Measurements from ENCODE around the gene CUEDC2. TPM values are rescaled to one million over a fixed set of nuclear protein-coding genes. Genes with fewer than 3 reads are reported as not detected.

Gene CUEDC2
- total and polyA plus RNA-seq, 10 of the 15 experiments (the other 5 are each of a cell fraction or from before 2014, with no cell fraction given): 20.4 to 121 (median 75.0) TPM

- peak overlapping the region; percentile 64 for H3K4me2 ChIP-seq (ENCODE audit: control insufficient read depth, insufficient read depth)
- no peaks in the 10 kb centered on the region for H4K20me1 ChIP-seq (ENCODE audit: control insufficient read depth, insufficient read depth)
- ChIA-PET POLR2A (interaction anchor here (0.5 to 6.1 kb wide), 18 partner anchors 11 to 1141 kb away, joined by 3 to 44 read pairs (median 4); partner anchors contain the start of genes ACTR1A, C10orf95, CUEDC2 and FBXL15), SMC1A (ENCODE audit: uncharacterized antibody, unreplicated experiment) (interaction anchor here (0.6 to 3.8 kb wide), 4 partner anchors 11 to 205 kb away, joined by 3 to 23 read pairs (median 4); partner anchors contain the start of gene FBXL15), CTCF (interaction anchor here (0.7 to 12.1 kb wide), 9 partner anchors 9 to 376 kb away, joined by 3 to 90 read pairs (median 16); partner anchors contain the start of gene FBXL15), RAD21 (ENCODE audit: unreplicated experiment) (interaction anchor here (0.7 to 5.8 kb wide), 8 partner anchors 9 to 189 kb away, joined by 3 to 33 read pairs (median 3); partner anchors contain the start of genes C10orf95 and GBF1)
- H3K9me3 ChIP-seq (replicated peaks; ENCODE audit: control insufficient read depth, insufficient read depth, low read length): no peaks in the 10 kb centered on the region; the same call in 2 of the 3 replicates
- H3K79me2 ChIP-seq (ENCODE audit: control insufficient read depth, insufficient read depth, low read length): peaks cover 53% of the 10 kb centered on the region
- no peaks in the 10 kb centered on the region for H3K27me3 ChIP-seq (replicated peaks in 1 of 2; ENCODE audit: control insufficient read depth in 2 of 2, insufficient read depth in 2 of 2, low read length in 1 of 2)
- peak overlapping the region; percentile 93 for H3K27ac ChIP-seq (ENCODE audit: control insufficient read depth, insufficient read depth)
- H2AFZ ChIP-seq (ENCODE audit: control insufficient read depth, low read depth, low read length): peak overlapping the region; percentile 62
- DNase-seq (ENCODE audit: low read depth, low spot score) (no peak), ATAC-seq (peak; percentile 9), FAIRE-seq (no peak)
- in situ Hi-C loops (cut with MboI) (no loop called here), intact Hi-C loops (cut with micrococcal nuclease; ENCODE audit: unreplicated experiment) (loop anchor here (1.0 to 10.0 kb wide), 6 partner anchors 26 to 250 kb away; partner anchors contain the start of genes SUFU and TRIM8)
- H3K9ac ChIP-seq (ENCODE audit: control insufficient read depth, insufficient read depth, low read length): peak overlapping the region; percentile 99
- H3K4me3 ChIP-seq: peak overlapping the region; percentile 100
- peaks cover 9 to 18% of the 10 kb centered on the region in 2 experiments for H3K36me3 ChIP-seq (ENCODE audit: control insufficient read depth in 2 of 2, insufficient read depth in 2 of 2, low read length in 1 of 2)
- no TSS peak for BruUV-seq (replicated peaks)
- under 1% methylated on average over 35 of the region's 35 CpGs for WGBS (ENCODE audit: insufficient coverage, insufficient replicate concordance, low lambda C conversion rate, missing lambda C conversion rate)
- peaks cover 21% of the 10 kb centered on the region for H3K4me1 ChIP-seq (ENCODE audit: control insufficient read depth, insufficient read depth, low read length)
- no peak for TF ChIP-seq MYB (IDR thresholded peaks at IDR 0.05; ENCODE audit: borderline replicate concordance, low read depth, low read length)
- no peak for TF ChIP-seq TBL1XR1 (IDR thresholded peaks at IDR 0.05; ENCODE audit: low read depth, low read length)
- no peak for TF ChIP-seq PAX5 (IDR thresholded peaks at IDR 0.05; ENCODE audit: borderline replicate concordance, low read depth, low read length)
- no peak; the same call in 1 of the 2 replicates for TF ChIP-seq NBN (IDR thresholded peaks at IDR 0.05)
- TF ChIP-seq ATF3 (IDR thresholded peaks at IDR 0.05; ENCODE audit: borderline replicate concordance, extremely low read depth, low read depth, low read length): no peak
- no peak; the same call in 1 of the 2 replicates for TF ChIP-seq GATAD2B (conservative IDR thresholded peaks at IDR 0.05; ENCODE audit: low read depth)
- no peak for TF ChIP-seq KAT2A (conservative IDR thresholded peaks at IDR 0.05; ENCODE audit: control insufficient read depth, low read depth, low read length)
- no peak for TF ChIP-seq ASH2L (IDR thresholded peaks at IDR 0.05; ENCODE audit: borderline replicate concordance, low read depth)
- peak; percentile 42; the same call in 1 of the 2 replicates for TF ChIP-seq LARP7 (IDR thresholded peaks at IDR 0.05)
- no peak for TF ChIP-seq NR2C1 (IDR thresholded peaks at IDR 0.05)
- TF ChIP-seq PAX8 (IDR thresholded peaks at IDR 0.05): no peak
- TF ChIP-seq IKZF1 (conservative IDR thresholded peaks at IDR 0.05): no peak
- no peak for TF ChIP-seq ESRRA (IDR thresholded peaks at IDR 0.05; ENCODE audit: low read length)
- peak; percentile 7 for TF ChIP-seq MYC (IDR thresholded peaks at IDR 0.05; ENCODE audit: insufficient read depth, insufficient read length, insufficient replicate concordance, low read length, severe bottlenecking)
- no peak for TF ChIP-seq RBBP5 (conservative IDR thresholded peaks at IDR 0.05)
- peak in 1 of 2 experiments; percentile 20; a peak in 1 of 4 replicates for TF ChIP-seq ETV6 (conservative IDR thresholded peaks at IDR 0.05 in 1 of 2, IDR thresholded peaks at IDR 0.05 in 1 of 2; ENCODE audit: borderline replicate concordance in 1 of 2, low read depth in 1 of 2)
- TF ChIP-seq POLR2AphosphoS5 (IDR thresholded peaks at IDR 0.05; ENCODE audit: low read length): peak; percentile 89
- TF ChIP-seq SREBF1 (IDR thresholded peaks at IDR 0.05; ENCODE audit: low read length): no peak
- TF ChIP-seq SPI1 (IDR thresholded peaks at IDR 0.05; ENCODE audit: borderline replicate concordance, insufficient read depth, low read depth, low read length): no peak
- TF ChIP-seq KDM1A (IDR thresholded peaks at IDR 0.05; ENCODE audit: borderline replicate concordance): no peak
- 0 out of 2 replicates have a peak, but pooled peaks have one; percentile 40 for TF ChIP-seq TAF1 (IDR thresholded peaks at IDR 0.05; ENCODE audit: borderline replicate concordance, low read depth, low read length)
- TF ChIP-seq NFIC (IDR thresholded peaks at IDR 0.05; ENCODE audit: low read depth, low read length): no peak
These were observed 37.5 kb downstream of the CUEDC2 start for GRCh38 chr10:102394801-102395399.
